ENCODE results near the gene CMTR2.

Gene CMTR2

DNA sequence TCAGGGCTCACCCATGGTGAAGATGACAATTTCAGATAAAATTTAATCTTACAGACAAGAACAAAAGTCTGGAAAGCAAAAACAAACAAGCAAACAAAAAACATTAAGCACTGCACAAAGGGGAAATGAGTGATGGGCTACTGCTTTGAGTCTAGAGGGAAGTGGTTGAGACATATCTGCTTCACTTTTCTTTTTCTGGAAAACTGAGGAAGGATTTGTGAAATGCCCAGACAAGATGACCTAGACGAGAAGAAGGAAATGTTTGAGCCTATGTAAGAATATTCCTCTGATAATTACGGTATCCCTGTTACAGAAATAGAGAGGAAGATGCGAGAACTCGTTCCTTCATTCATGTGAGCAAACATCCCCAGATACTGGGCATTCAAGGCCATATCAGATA is 47.2 kb downstream of the CMTR2 start:
- DNase-seq, result no peak

More for the DNA sequence above, 47.2 kb downstream of the CMTR2 start:
- intact Hi-C loops (cut with DNase I), result no loop called here
